ENCODE results near the gene UNC5A. TPM values are rescaled to one million over a fixed set of nuclear protein-coding genes. Genes with fewer than 3 reads are reported as not detected.

UNC5A gene
- total and polyA plus RNA-seq, 10 of the 15 experiments (the other 5 are each of a cell fraction or from before 2014, with no cell fraction given): not detected

GRCh38 chr5:176869501-176870109 is 59.2 kb downstream of the UNC5A start:
- RAD21 ChIA-PET (ENCODE audit: unreplicated experiment): no interaction called here
- ATAC-seq: no peak
- no peak for DNase-seq (ENCODE audit: low read depth, low spot score)
- intact Hi-C loops (cut with micrococcal nuclease; ENCODE audit: unreplicated experiment): no loop called here
- H3K79me2 ChIP-seq (ENCODE audit: control insufficient read depth, insufficient read depth, low read length): no peaks in the 10 kb centered on the region
- no peak for TF ChIP-seq HCFC1 (IDR thresholded peaks at IDR 0.05; ENCODE audit: low read length)
- no peak for TF ChIP-seq MLLT1 (IDR thresholded peaks at IDR 0.05)
- no peak for TF ChIP-seq BMI1 (IDR thresholded peaks at IDR 0.05; ENCODE audit: borderline replicate concordance)
- TF ChIP-seq SREBF2 (IDR thresholded peaks at IDR 0.05; ENCODE audit: low read length): no peak
- TF ChIP-seq IRF3 (IDR thresholded peaks at IDR 0.05): no peak
- no peak for TF ChIP-seq SKIL (IDR thresholded peaks at IDR 0.05; ENCODE audit: low read depth, poor library complexity, severe bottlenecking)
- no peak for TF ChIP-seq SRF (IDR thresholded peaks at IDR 0.05; ENCODE audit: low read depth in 2 of 2, low read length in 2 of 2)
- TF ChIP-seq RAD51 (IDR thresholded peaks at IDR 0.05): no peak
- TF ChIP-seq E4F1 (IDR thresholded peaks at IDR 0.05; ENCODE audit: borderline replicate concordance, partially characterized antibody): no peak
- TF ChIP-seq FOS (IDR thresholded peaks at IDR 0.05; ENCODE audit: borderline replicate concordance, extremely low read depth, insufficient read length): no peak
- no peak overlapping the region for H3K27ac ChIP-seq (ENCODE audit: control insufficient read depth, insufficient read depth)
- H4K20me1 ChIP-seq (ENCODE audit: control insufficient read depth, insufficient read depth): no peaks in the 10 kb centered on the region
- peaks cover 0 to 2% of the 10 kb centered on the region in 2 experiments; a peak in 2 of 4 replicates for H3K27me3 ChIP-seq (replicated peaks in 1 of 2; ENCODE audit: control insufficient read depth in 2 of 2, insufficient read depth in 2 of 2, low read length in 1 of 2)
- no peak overlapping the region for H2AFZ ChIP-seq (ENCODE audit: control insufficient read depth, low read depth, low read length)
- H3K4me1 ChIP-seq (ENCODE audit: control insufficient read depth, insufficient read depth, low read length): no peaks in the 10 kb centered on the region
- 72% methylated on average over 35 of the region's 38 CpGs for WGBS (ENCODE audit: insufficient coverage, insufficient replicate concordance, low lambda C conversion rate, missing lambda C conversion rate)
- in situ Hi-C loops (cut with MboI): no loop called here
- no peak overlapping the region for H3K4me3 ChIP-seq
- BruUV-seq (replicated peaks): no TSS peak
- no peaks in the 10 kb centered on the region; the same call in 2 of the 3 replicates for H3K9me3 ChIP-seq (replicated peaks; ENCODE audit: control insufficient read depth, insufficient read depth, low read length)
- no peaks in the 10 kb centered on the region for H3K36me3 ChIP-seq (ENCODE audit: control insufficient read depth in 2 of 2, insufficient read depth in 2 of 2, low read length in 1 of 2)
- SMC1A ChIA-PET (ENCODE audit: uncharacterized antibody, unreplicated experiment): no interaction called here
- no peak overlapping the region for H3K9ac ChIP-seq (ENCODE audit: control insufficient read depth, insufficient read depth, low read length)
- no peak overlapping the region for H3K4me2 ChIP-seq (ENCODE audit: control insufficient read depth, insufficient read depth)
- POLR2A ChIA-PET: no interaction called here
- CTCF ChIA-PET: no interaction called here
- FAIRE-seq: no peak

Measured in GM12878 (cell line).